IMR-90 (cell line): ENCODE measurements around the gene ANTXR1. TPM values are rescaled to one million over a fixed set of nuclear protein-coding genes. Genes with fewer than 3 reads are reported as not detected.

ENCODE experiments used
- ATAC-seq: fragments of 200-7000 bp; cut with Tn5 transposase; 2 replicates; pipeline ENCODE4 v1.9.1; 2020; ENCODE audit warnings: low read depth, mild to moderate bottlenecking, moderate library complexity
- BruUV-seq: library from RNA; stranded (reverse); fragments of 400-500 nt; replicated peaks from 2 replicates; lab custom pipeline; 2021; lab: Mats Ljungman, UMichigan
- CTCF ChIA-PET: fragments of 300-600 bp; formaldehyde crosslinking; extraction: SDS; loops from one replicate; lab custom pipeline; 2021; ENCODE audit warnings: antibody characterized with exemption; lab: Yijun Ruan, JAX
- POLR2A ChIA-PET: fragments of 300-600 bp; sonication (Branson Sonifier 250); formaldehyde crosslinking; loops from one replicate; lab custom pipeline; 2022; ENCODE audit warnings: antibody characterized with exemption; ENCODE audit not compliant: unreplicated experiment; lab: Charles Lee
- DNase-seq: peaks from one replicate; pipeline ENCODE4 v3.0.0; 2013
- H2AFZ ChIP-seq: replicated peaks from 2 replicates; pipeline ENCODE3; 2013; ENCODE audit warnings: low read length, mild to moderate bottlenecking; ENCODE audit not compliant: poor library complexity
- H2AK5ac ChIP-seq: 2 replicates; pipeline ENCODE4 v1.6.1; 2013; ENCODE audit warnings: low read depth, low read length, inconsistent platforms
- H2AK9ac ChIP-seq: replicated peaks from 2 replicates; pipeline ENCODE3; 2013; ENCODE audit warnings: mild to moderate bottlenecking, low read depth, low read length, moderate library complexity; ENCODE audit not compliant: poor library complexity
- H2BK120ac ChIP-seq: 2 replicates; pipeline ENCODE4 v1.6.1; 2013; ENCODE audit warnings: low read depth, low read length, inconsistent platforms
- H2BK15ac ChIP-seq: 3 replicates; pipeline ENCODE4 v1.6.1; 2013; ENCODE audit warnings: low read depth, low read length, inconsistent platforms
- H2BK20ac ChIP-seq: 2 replicates; pipeline ENCODE4 v1.6.1; 2013; ENCODE audit warnings: low read depth, mild to moderate bottlenecking, inconsistent platforms, low read length, moderate library complexity
- H2BK5ac ChIP-seq: 2 replicates; pipeline ENCODE4 v1.6.1; 2013; ENCODE audit warnings: mild to moderate bottlenecking, low read depth, low read length, inconsistent platforms; ENCODE audit not compliant: poor library complexity, severe bottlenecking
- H3K14ac ChIP-seq: replicated peaks from 2 replicates; pipeline ENCODE4 v1.6.1; 2013; ENCODE audit warnings: low read depth, low read length, inconsistent platforms
- H3K18ac ChIP-seq: 2 replicates; pipeline ENCODE4 v1.6.1; 2013; ENCODE audit warnings: low read depth, low read length, control low read depth
- H3K23ac ChIP-seq: 2 replicates; pipeline ENCODE4 v1.6.1; 2013; ENCODE audit warnings: low read depth, low read length, inconsistent platforms
- H3K27ac ChIP-seq: 2 replicates; pipeline ENCODE4 v1.5.1; 2013; ENCODE audit warnings: mild to moderate bottlenecking, control low read depth, low read length; ENCODE audit not compliant: insufficient read depth
- H3K27me3 ChIP-seq: 2 replicates; pipeline ENCODE4 v1.6.1; 2013; ENCODE audit warnings: low read length; ENCODE audit not compliant: control insufficient read depth, insufficient read depth
- H3K36me3 ChIP-seq: 2 replicates; pipeline ENCODE4 v1.6.1; 2013; ENCODE audit warnings: low read length, mixed read lengths; ENCODE audit not compliant: control insufficient read depth, insufficient read depth
- H3K4ac ChIP-seq: 2 replicates; pipeline ENCODE4 v1.6.1; 2013; ENCODE audit warnings: low read depth, low read length, inconsistent platforms
- H3K4me1 ChIP-seq: 2 replicates; pipeline ENCODE4 v1.6.1; 2013; ENCODE audit warnings: low read length, mixed read lengths; ENCODE audit not compliant: control insufficient read depth, insufficient read depth
- H3K4me2 ChIP-seq: 2 replicates; pipeline ENCODE4 v1.6.1; 2013; ENCODE audit warnings: low read depth, mild to moderate bottlenecking, control low read depth, low read length, moderate library complexity
- H3K4me3 ChIP-seq: 2 replicates; pipeline ENCODE4 v1.5.1; 2013; ENCODE audit warnings: low read depth, mild to moderate bottlenecking, control low read depth, low read length, moderate library complexity; ENCODE audit not compliant: insufficient read depth
- H3K56ac ChIP-seq: 2 replicates; pipeline ENCODE4 v1.6.1; 2013; ENCODE audit warnings: low read length, inconsistent platforms; ENCODE audit not compliant: insufficient read depth; ENCODE audit errors: extremely low read depth
- H3K79me1 ChIP-seq, 2 experiments: 2 replicates each; pipeline ENCODE4 v1.6.1; 2013; ENCODE audit warnings: low read length in 2 of 2, inconsistent platforms in 1 of 2, low read depth in 1 of 2
- H3K9ac ChIP-seq: 2 replicates; pipeline ENCODE4 v1.6.1; 2013; ENCODE audit warnings: low read depth, low read length, control low read depth
- H3K9me1 ChIP-seq: 2 replicates; pipeline ENCODE4 v1.6.1; 2013; ENCODE audit warnings: low read length, inconsistent platforms; ENCODE audit not compliant: insufficient read depth
- H3K9me3 ChIP-seq: 2 replicates; pipeline ENCODE4 v1.6.1; 2013; ENCODE audit warnings: low read length; ENCODE audit not compliant: control insufficient read depth, insufficient read depth
- H4K20me1 ChIP-seq: 2 replicates; pipeline ENCODE4 v1.6.1; 2013; ENCODE audit warnings: low read length, inconsistent platforms; ENCODE audit not compliant: insufficient read depth
- H4K5ac ChIP-seq: 2 replicates; pipeline ENCODE4 v1.6.1; 2013; ENCODE audit warnings: mild to moderate bottlenecking, low read depth, low read length, control low read depth
- H4K8ac ChIP-seq, 2 experiments: 2 replicates each; pipeline ENCODE4 v1.6.1; 2013; ENCODE audit warnings: low read depth in 2 of 2, low read length in 2 of 2, control low read depth in 1 of 2, inconsistent platforms in 1 of 2
- H4K91ac ChIP-seq: 2 replicates; pipeline ENCODE4 v1.6.1; 2013; ENCODE audit warnings: low read depth, low read length, inconsistent platforms; ENCODE audit not compliant: insufficient read depth
- BHLHE40 ChIP-seq: fragments of 150-350 bp; IDR thresholded peaks from 2 replicates; pipeline ENCODE4 v1.6.1; 2016; ENCODE audit warnings: mild to moderate bottlenecking, low read depth, low read length
- CEBPB ChIP-seq: IDR thresholded peaks from 2 replicates; pipeline ENCODE4 v1.6.1; 2012; ENCODE audit warnings: low read depth, low read length, improper control_type of control experiment
- CHD1 ChIP-seq: IDR thresholded peaks from 2 replicates; pipeline ENCODE4 v1.6.1; 2012; ENCODE audit warnings: low read depth, low read length, improper control_type of control experiment
- FOS ChIP-seq: fragments of 150-350 bp; IDR thresholded peaks from 2 replicates; pipeline ENCODE4 v1.6.1; 2016; ENCODE audit warnings: low read depth, low read length
- MAFK ChIP-seq: IDR thresholded peaks from 2 replicates; pipeline ENCODE4 v1.6.1; 2012; ENCODE audit warnings: low read depth, low read length, improper control_type of control experiment
- MAZ ChIP-seq: IDR thresholded peaks from 2 replicates; pipeline ENCODE4 v1.6.1; 2012; ENCODE audit warnings: low read depth, mild to moderate bottlenecking, low read length, improper control_type of control experiment, moderate library complexity, borderline replicate concordance
- RCOR1 ChIP-seq: IDR thresholded peaks from 2 replicates; pipeline ENCODE4 v1.6.1; 2012; ENCODE audit warnings: mild to moderate bottlenecking, low read length, improper control_type of control experiment; ENCODE audit not compliant: insufficient replicate concordance
- SMC3 ChIP-seq: fragments of 150-350 bp; IDR thresholded peaks from 2 replicates; pipeline ENCODE4 v1.6.1; 2016; ENCODE audit warnings: low read depth, mild to moderate bottlenecking, antibody characterized with exemption, low read length, moderate library complexity
- WGBS, 2 experiments: methylation state at CpG; one replicate each; pipeline versions ENCODE4 v1.1.5 to v1.1.7; 2013; ENCODE audit warnings: missing lambda C conversion rate in 2 of 2; ENCODE audit not compliant: insufficient read length in 1 of 2; ENCODE audit errors: extremely low coverage in 2 of 2; 5-methylcytosine and 5-hydroxymethylcytosine counted together
- dilution Hi-C: fragments of 300-500 bp; cut with HindIII; formaldehyde crosslinking; loops from one replicate; pipeline ENCODE4 v1.14.3; 2018; ENCODE audit warnings: low sequenced_read_pairs; ENCODE audit not compliant: unreplicated experiment
- in situ Hi-C: fragments of 300-500 bp; cut with MboI; formaldehyde crosslinking; loops from 3 replicates; pipeline ENCODE4 v1.14.3; 2019; ENCODE audit warnings: low sequenced_read_pairs, inconsistent platforms, mixed read lengths
- intact Hi-C: fragments of 100-400 bp; cut with micrococcal nuclease; formaldehyde crosslinking; loops from 2 replicates; pipeline ENCODE4 v1.10.0; 2022
- polyA plus RNA-seq, 3 experiments: library from polyadenylated mRNA; depleted of rRNA; stranded (reverse); fragments of >200 nt; gene quantifications; 2 replicates each; pipeline ENCODE4 v1.2.3, GENCODE V29; 2012; ENCODE audit warnings: low replicate concordance in 1 of 3
- total RNA-seq: library from RNA; depleted of rRNA; stranded (reverse); fragments of >200 nt; gene quantifications from 2 replicates; pipeline ENCODE4 v1.2.3, GENCODE V29; 2012
- TF ChIP-seq, protein P1 (sequence below): conservative IDR thresholded peaks from 2 replicates; pipeline ENCODE4 v1.5.1; 2012; ENCODE audit warnings: mild to moderate bottlenecking, low read depth, low read length, improper control_type of control experiment
- TF ChIP-seq, protein P2 (sequence below): fragments of 150-350 bp; IDR thresholded peaks from 2 replicates; pipeline ENCODE4 v1.6.1; 2016; ENCODE audit warnings: low read depth, mild to moderate bottlenecking, low read length, moderate library complexity, borderline replicate concordance
- TF ChIP-seq, protein P3 (sequence below): fragments of 150-350 bp; IDR thresholded peaks from 2 replicates; pipeline ENCODE4 v1.6.1; 2017; ENCODE audit warnings: mild to moderate bottlenecking, antibody characterized with exemption, low read length, low read depth

Gene ANTXR1
- total and polyA plus RNA-seq, 2 of the 4 experiments (the other 2 are of a cell fraction): 27.2 to 36.9 TPM

DNA sequence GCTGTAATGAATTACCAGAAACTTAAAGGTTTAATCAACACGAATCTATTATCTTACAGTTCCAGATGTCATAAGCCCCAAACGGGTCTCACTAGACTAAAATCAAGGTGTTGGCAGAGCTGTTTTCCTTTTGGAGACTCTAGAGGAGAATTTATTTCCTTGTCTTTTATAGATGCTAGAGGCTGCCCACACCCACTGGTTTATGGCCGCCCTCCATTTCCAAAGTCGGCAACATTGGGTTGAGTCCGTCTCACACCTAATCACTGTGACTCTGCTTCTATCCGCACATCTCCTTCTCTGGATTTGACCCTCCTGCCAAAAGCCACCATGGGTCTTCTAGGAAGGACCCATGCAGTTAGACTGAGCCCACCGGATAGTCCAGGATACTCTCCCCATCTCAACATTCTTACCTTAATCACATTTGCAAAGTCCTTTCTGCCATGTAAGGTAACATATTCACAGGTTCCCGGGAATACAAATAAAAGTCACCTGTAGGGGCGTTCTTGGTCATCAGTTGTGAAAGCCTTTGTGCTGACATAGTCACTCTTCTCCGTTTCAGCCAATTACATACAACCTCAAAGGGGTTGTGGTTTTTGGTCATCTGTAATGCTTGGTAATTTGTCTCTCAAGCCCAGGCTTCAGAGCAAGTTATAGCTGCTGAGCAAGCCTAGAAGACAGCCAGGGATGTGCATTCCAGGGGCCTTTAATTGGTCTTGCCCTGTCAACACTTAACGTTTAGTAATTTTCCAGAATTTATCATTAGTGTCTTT lies 179.4 kb downstream of the ANTXR1 start:
- peaks cover 10 to 42% of the 10 kb centered on the region in 2 experiments for H3K79me1 ChIP-seq
- in situ Hi-C loops: no loop called here
- H4K20me1 ChIP-seq: no peaks in the 10 kb centered on the region
- H2BK15ac ChIP-seq: no peak overlapping the region
- peak overlapping the region; percentile 38; the same call in 1 of the 2 replicates for H2BK20ac ChIP-seq
- peak overlapping the region; percentile 42; the same call in 1 of the 2 replicates for H3K18ac ChIP-seq
- H3K14ac ChIP-seq: 0 out of 2 replicates have a peak overlapping the region, but pooled peaks have one; percentile 8
- no peak overlapping the region for H3K4me2 ChIP-seq
- H4K5ac ChIP-seq: peak overlapping the region; percentile 83
- TF ChIP-seq, protein P1, sequence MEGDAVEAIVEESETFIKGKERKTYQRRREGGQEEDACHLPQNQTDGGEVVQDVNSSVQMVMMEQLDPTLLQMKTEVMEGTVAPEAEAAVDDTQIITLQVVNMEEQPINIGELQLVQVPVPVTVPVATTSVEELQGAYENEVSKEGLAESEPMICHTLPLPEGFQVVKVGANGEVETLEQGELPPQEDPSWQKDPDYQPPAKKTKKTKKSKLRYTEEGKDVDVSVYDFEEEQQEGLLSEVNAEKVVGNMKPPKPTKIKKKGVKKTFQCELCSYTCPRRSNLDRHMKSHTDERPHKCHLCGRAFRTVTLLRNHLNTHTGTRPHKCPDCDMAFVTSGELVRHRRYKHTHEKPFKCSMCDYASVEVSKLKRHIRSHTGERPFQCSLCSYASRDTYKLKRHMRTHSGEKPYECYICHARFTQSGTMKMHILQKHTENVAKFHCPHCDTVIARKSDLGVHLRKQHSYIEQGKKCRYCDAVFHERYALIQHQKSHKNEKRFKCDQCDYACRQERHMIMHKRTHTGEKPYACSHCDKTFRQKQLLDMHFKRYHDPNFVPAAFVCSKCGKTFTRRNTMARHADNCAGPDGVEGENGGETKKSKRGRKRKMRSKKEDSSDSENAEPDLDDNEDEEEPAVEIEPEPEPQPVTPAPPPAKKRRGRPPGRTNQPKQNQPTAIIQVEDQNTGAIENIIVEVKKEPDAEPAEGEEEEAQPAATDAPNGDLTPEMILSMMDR: no peak
- no peak for TF ChIP-seq BHLHE40
- TF ChIP-seq, protein P2, sequence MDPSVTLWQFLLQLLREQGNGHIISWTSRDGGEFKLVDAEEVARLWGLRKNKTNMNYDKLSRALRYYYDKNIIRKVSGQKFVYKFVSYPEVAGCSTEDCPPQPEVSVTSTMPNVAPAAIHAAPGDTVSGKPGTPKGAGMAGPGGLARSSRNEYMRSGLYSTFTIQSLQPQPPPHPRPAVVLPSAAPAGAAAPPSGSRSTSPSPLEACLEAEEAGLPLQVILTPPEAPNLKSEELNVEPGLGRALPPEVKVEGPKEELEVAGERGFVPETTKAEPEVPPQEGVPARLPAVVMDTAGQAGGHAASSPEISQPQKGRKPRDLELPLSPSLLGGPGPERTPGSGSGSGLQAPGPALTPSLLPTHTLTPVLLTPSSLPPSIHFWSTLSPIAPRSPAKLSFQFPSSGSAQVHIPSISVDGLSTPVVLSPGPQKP: no peak
- TF ChIP-seq CHD1: no peak
- TF ChIP-seq MAFK: no peak
- TF ChIP-seq RCOR1: no peak
- no peak for TF ChIP-seq MAZ
- TF ChIP-seq FOS: no peak
- no peak for TF ChIP-seq SMC3
- TF ChIP-seq CEBPB: no peak
- TF ChIP-seq, protein P3, sequence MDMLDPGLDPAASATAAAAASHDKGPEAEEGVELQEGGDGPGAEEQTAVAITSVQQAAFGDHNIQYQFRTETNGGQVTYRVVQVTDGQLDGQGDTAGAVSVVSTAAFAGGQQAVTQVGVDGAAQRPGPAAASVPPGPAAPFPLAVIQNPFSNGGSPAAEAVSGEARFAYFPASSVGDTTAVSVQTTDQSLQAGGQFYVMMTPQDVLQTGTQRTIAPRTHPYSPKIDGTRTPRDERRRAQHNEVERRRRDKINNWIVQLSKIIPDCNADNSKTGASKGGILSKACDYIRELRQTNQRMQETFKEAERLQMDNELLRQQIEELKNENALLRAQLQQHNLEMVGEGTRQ: no peak
- peaks cover 24% of the 10 kb centered on the region for H3K4me1 ChIP-seq
- H3K56ac ChIP-seq: no peak overlapping the region
- no peaks in the 10 kb centered on the region for H3K27me3 ChIP-seq
- H4K91ac ChIP-seq: no peak overlapping the region; the same call in none of the 2 replicates
- DNase-seq (no peak), ATAC-seq (no peak)
- H3K36me3 ChIP-seq: peaks cover 45% of the 10 kb centered on the region
- H3K9me1 ChIP-seq: peaks cover 15% of the 10 kb centered on the region
- H3K4me3 ChIP-seq: no peak overlapping the region
- H4K8ac ChIP-seq: no peak overlapping the region
- intact Hi-C loops: no loop called here
- H3K9me3 ChIP-seq: no peaks in the 10 kb centered on the region
- H2BK120ac ChIP-seq: no peak overlapping the region
- WGBS, 2 experiments: 80% methylated on average over 2 of the region's 11 CpGs; no CpG with 5 or more reads in 1 of the 2 experiments
- peak overlapping the region; percentile 7; the same call in 1 of the 2 replicates for H3K27ac ChIP-seq
- POLR2A ChIA-PET: no interaction called here
- BruUV-seq: no TSS peak
- CTCF ChIA-PET: no interaction called here
- H3K4ac ChIP-seq: no peak overlapping the region
- no peak overlapping the region for H3K9ac ChIP-seq
- H2AFZ ChIP-seq: no peak overlapping the region
- no peak overlapping the region for H3K23ac ChIP-seq
- dilution Hi-C loops: no loop called here
- H2BK5ac ChIP-seq: no peak overlapping the region
- no peak overlapping the region for H2AK9ac ChIP-seq
- H2AK5ac ChIP-seq: no peak overlapping the region
